Activated T-cell treated with anti-CD3 and anti-CD28 coated beads for 1 hour (primary cell): ENCODE measurements around the gene SERPINA3.

Experiments used
- DNase-seq: peaks from one replicate; pipeline ENCODE4 v3.0.0-alpha.2; 2020; ENCODE audit warnings: low read depth

Gene SERPINA3

DNA sequence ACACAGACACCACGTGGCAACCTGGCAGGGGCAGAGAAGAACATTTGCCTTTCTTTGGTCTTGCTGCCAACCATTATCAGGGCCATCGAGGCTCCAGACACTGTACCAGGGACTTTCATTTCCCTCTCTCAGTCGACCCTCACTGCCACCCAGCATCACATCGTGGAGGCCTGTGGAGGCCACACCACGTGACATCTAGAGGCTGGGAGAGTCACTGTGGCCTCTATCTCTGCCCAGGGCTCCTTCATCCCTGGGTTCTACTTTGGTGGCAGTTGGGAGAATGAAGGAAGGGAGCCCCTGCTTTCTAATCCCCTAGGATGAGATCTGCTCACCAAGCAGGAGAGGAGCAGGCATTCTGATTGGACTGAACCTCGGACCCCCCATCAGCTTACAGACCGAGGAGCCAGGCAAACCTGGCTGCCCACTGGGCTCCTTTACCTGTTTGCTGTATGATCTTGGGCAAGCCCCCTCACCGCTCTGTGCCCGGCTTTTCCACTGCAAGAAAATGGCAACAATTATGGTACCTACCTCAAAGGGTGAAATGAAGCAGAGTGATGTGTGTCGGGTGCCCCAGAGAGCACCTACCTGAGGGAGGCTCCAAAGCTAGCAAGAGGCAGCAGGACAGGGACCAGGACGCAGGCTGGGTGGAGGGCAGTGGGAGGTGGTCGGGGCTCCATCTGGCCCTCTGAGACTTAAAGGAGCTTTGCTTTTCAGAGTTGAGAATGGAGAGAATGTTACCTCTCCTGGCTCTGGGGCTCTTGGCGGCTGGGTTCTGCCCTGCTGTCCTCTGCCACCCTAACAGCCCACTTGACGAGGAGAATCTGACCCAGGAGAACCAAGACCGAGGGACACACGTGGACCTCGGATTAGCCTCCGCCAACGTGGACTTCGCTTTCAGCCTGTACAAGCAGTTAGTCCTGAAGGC is 1.8 kb downstream of the SERPINA3 start:
- no peak for DNase-seq

DNA sequence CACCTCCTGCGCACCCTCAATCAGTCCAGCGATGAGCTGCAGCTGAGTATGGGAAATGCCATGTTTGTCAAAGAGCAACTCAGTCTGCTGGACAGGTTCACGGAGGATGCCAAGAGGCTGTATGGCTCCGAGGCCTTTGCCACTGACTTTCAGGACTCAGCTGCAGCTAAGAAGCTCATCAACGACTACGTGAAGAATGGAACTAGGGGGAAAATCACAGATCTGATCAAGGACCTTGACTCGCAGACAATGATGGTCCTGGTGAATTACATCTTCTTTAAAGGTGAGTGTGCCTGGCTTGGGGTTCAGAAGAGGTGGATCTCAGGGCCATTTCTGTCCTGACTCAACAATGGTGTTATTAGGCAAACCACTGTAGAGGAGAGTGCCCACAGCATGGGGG is 2.6 kb downstream of the SERPINA3 start:
- no peak for DNase-seq

DNA sequence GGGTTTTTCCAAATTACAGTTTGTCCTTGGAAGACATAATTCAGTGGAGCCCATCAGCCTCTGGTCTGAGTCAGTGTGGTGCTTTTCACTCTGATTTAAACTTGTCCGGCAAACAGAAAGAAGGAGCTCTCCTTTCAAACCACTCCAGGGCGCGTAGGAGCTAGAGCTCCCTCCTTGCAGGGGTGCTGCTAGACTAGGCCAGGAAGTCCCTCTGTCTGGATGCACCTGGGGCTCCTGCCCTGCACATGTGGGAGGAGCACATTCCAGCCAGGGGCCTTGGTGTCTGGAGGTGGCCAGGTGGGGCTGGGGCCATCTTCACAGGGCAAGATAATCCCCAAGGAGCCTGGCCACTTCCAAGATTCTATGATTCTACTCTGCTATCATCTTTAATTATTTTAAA is 3.1 kb downstream of the SERPINA3 start:
- DNase-seq: no peak

DNA sequence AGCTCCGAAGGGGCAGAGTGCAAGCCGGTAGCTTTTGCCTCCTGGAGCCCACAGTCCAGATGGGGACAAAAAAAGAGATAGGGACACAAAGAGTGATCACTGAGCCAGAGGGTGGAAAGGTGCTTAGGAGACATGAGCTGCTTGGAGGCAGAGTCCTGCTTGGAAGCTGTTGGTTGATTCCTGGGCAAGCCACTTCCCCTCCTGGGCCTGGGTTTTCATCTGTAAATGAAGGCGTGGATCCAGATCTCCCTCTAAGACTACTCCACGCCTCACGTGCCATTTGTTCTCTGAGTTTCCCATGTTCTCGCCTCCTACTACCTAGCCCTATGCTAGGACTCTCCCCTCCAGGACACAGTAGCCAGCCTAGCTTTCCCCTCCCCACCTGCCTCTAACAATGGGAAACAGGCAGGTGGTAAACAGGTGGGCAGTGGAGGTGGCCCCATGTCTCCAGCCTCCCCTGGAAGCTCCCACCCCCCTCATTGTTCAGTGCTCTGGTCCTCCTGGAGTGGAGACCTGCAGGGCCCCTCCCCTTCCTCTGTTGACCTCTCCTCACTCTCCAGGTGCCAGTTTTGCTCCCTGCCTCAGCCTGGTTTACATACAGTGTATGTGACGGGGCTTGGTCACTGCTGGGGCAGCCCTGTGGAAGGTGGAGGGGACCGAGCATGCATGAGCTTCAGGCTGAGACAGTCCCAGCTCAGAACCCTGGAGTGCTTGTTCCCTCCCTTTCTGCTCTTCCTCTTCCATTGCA is 3.8 kb downstream of the SERPINA3 start:
- DNase-seq: no peak

DNA sequence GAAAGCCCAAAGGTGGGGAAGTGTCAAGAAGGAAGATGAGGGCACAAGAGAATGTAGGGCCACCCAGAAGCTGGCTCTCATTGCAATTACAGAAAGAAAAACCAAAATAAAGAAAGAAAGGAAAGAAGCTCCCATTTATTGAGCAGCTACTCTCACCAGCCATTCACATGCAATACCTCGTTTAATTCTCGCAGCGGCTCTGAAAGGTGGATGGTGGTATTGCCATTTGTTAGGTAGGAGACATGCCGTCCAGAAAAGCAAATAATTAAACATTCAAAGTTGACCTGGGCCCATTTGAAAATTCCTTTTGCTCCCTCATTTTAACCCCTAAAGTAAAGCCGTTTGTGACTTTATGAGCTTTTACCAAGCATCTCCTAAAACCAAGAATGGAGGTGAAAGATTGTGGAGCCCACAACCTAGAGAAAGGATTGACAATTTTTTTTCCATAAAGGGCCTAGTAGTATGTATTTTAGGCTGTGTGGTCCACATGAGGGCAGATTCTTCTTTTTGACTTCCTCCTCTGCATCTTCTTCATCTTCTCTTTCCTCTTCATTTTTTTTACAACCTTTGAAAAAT is 5.3 kb downstream of the SERPINA3 start:
- no peak for DNase-seq

DNA sequence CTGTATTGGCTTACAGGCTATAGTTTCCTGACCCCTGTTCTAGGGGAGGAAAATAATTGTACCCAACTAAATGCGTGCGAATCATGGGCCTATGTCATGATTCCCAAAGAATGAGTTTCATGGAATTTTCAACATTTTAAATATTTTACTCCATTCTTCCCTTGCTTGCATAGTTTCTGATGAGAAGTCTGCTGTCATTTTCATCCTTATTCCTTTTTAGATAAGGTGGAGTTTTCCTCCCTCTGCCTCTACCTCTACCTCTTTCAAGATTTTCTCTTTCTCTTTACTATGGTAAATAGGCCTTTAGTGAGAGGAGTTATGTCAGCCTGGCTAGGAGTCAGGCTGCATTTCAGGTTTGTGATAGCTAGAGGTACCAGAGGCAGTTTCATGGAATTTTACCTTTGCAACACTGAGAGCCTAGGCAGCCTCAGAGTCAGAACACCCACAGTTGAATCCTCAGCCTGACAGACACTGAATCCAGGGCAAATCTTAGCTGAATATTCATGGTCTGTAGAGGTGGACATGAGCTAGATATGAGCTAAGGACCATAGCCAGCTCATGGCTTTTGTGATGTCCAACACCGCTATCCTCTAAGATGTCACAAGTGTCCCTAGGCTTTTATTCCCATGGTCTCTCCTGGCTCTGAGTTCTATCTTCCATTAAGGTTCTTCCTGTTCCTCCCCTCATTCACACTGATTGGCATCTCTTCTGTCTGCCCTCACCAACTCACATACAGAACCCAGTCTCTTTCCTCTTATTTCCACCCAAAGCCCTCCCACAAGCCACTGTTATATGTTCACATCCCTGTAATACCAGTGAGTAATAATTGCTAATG is 6.0 kb downstream of the SERPINA3 start:
- DNase-seq: no peak

DNA sequence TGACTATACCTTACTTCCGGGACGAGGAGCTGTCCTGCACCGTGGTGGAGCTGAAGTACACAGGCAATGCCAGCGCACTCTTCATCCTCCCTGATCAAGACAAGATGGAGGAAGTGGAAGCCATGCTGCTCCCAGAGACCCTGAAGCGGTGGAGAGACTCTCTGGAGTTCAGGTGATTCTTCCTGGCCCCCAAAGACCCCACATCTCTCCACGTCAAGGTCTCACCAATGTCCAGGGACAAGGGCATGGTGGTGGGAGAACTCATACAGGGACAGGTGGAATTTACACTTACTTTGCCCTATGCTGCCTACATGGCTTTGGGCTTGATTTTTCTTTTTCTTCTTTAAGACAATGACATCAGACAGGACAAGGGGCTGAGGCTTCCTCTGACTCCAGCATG is 7.1 kb downstream of the SERPINA3 start:
- no peak for DNase-seq

DNA sequence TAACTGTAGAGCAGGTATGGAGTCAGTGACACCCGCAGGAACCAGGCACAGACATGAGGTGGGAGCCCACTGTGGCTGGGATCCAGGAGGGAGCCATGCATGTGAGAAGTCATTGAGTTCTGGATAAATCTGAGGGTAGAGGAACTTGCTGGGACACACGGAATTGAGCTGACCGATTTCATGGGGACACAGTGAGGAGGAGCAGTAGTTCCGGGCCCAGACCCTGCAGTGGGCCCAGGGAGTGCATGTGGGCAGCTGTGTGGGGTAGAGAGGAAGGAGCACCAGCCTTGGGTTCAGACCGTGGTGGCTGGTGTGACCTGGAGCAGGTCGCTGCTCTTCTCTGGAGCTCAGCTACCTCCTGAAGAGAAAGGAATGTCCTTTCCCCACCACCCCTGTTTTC is 8.4 kb downstream of the SERPINA3 start:
- DNase-seq: no peak

DNA sequence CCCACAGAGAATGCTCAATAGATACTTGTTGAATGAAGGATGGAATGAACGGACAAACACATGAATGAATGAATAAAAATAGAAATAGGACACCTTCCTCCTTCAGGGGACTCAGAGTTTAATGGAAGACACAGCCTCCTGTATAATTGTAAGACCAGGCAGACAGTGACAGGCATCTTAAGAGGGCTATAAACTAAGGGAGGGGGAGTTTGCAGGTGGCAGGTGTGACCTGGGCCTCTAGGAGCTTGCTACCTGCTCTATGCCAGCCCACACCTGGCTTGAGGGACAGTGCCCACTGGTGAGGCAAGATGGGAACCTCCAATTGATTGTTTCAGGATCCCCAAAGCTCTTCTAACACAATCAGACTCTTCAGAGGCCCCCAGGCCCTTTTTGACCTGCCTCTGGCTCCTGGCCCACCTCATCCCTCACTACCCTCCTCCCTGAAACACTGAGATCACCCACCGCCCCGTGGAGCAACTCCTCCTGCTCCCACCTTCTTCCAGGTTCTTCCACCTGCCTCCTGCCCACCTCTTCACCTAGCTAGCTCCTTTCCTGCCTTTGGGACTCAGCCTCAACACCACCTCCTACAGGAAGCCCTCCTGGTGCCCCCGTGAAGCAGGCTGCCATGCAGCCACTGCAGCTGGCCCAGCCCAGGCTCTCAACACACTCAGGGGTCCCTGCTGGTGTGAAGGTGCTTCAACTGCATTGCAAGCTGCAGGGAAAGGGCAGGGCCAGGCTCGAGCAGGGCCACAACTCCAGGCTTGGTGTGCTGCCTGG is 9.4 kb downstream of the SERPINA3 start:
- no peak for DNase-seq

DNA sequence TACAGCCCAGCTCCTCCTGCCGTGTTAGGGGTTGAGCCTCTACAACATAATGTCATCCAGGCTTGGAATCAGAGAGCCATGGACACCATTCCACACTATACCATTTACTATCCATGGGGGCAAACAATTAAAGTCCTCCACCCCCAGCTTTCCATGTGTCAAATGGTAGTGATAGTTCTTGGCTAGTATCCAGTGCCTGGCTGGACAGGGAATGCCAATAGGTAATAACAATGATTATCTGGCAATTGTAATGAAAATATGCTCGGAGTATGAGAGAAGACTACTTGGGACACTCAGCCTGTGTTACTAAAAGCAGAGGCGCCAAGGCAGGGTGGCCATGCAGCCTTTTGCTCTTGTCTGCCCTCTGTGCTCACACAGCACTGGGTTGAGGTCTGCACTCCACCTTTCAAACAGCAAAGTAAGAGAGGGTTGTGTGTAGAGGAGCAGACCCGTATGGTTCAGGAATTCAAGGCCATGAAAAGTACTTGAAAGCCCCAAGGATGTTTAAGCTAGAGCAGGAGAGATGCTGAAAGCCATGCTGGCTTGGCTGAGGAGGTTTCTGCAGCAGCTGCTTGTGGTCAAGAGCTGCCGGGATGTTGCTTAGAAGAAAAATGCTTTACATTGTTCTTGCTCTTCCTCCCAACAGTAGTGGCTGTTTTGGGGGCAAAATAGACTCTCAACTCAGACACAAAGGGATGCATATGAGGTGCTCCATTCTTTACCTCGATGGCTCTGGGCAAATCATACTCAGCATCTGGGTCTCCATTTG is 10.6 kb downstream of the SERPINA3 start:
- DNase-seq: no peak

DNA sequence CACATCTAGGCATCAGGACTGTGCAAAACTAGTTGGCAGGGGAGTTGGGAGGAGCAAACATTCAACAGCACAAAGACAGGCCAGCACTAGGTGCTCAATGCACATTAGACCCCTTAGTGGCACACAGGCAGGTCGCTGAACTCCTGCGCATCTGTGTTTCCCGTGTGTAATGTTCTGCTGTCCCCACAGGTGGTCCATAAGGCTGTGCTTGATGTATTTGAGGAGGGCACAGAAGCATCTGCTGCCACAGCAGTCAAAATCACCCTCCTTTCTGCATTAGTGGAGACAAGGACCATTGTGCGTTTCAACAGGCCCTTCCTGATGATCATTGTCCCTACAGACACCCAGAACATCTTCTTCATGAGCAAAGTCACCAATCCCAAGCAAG is 11.2 kb downstream of the SERPINA3 start:
- DNase-seq: no peak

DNA sequence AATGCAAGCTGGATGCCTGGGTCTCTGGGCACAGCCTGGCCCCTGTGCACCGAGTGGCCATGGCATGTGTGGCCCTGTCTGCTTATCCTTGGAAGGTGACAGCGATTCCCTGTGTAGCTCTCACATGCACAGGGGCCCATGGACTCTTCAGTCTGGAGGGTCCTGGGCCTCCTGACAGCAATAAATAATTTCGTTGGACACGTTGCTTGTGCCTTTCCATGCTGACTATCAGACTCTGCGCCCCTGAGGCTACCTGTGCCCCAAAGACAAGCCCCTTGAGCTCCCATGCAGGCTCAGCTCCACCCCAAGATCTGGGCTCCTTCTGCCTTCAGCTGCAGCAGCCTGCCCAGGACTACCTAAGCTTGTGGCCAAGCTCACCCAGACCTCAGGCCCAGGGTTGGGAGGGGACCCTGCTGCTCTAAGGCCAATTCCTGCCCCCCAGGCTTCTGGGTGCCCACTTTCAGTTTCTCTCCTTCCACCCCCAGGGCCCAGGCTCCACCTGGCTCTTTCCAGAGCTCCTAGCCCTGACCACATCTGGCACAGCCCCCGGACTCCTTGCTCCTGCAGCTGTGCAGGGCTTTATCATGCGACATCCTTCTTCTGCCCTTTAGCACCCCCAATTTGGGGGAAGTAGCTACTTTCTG is 11.8 kb downstream of the SERPINA3 start:
- no peak for DNase-seq

DNA sequence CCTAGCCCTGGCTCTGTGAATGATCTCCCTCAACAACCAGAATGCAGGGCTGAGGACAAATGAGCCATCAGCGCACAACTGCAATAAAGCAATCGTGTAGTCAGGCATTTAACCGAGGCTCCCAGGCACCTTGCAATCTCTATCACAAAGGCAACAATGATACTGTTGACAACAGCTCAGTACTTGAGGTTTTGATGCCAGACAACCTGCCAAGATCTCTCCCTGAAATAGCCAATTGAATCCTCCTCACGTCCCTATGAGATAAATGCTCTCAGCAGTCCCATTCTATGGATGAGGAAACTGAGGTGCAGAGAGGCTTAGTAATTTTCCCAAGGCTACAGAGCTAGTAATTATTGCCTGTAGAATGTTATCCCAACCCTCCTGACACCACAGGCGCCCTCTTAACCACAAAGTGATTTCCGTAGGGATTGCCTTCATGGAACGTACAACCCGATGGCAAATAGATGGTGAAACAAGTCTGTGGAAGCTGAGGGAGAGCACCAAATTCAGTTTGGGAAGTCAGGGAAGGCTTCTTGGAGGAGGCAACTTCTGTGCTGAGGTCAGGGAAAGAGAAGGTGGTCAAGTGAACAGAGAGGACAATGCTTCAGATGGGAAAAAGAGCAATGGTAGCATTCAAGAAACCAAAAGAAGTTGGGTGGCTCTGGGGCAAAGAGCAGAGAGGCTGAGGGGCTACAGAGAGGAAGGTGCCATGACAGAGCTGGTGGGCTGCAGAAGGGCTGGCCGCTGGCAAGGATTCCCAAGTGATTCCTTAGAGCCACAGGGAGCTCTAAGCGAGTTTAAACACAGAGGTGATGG is 12.6 kb downstream of the SERPINA3 start:
- DNase-seq: no peak

DNA sequence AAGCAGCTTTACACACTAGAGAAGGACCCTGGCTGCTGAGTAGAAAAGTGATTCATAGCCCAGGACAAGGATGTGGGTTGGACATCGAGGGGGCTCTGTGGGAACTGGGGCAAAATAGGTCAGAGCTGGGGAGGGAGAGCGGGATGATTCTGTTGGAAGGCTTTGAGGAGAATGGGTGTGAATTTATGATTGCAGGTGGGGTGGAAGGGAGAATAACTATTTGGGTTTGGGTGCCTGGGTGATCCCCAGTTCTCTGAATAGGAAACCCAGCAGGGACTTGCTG is 13.1 kb downstream of the SERPINA3 start:
- DNase-seq: no peak

DNA sequence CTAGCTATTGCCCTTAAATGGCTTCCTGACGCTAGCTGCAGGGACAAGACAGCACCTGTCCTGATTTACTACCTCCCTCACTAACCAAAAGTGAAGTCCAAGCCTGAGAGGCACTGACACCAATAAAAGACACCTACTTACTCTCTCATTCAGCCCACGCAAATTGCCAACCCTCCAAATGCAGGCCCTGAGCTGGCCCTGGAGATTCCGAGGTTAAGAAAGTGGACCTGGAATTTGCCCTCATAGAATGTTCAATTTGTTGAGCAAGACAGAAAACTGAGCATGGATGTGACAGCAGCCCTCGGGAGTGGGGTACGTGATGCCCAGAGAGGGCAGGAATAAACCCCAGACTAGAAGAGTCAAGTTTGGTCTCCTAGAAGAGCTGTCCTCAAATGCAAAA is 16.4 kb downstream of the SERPINA3 start:
- DNase-seq: no peak

DNA sequence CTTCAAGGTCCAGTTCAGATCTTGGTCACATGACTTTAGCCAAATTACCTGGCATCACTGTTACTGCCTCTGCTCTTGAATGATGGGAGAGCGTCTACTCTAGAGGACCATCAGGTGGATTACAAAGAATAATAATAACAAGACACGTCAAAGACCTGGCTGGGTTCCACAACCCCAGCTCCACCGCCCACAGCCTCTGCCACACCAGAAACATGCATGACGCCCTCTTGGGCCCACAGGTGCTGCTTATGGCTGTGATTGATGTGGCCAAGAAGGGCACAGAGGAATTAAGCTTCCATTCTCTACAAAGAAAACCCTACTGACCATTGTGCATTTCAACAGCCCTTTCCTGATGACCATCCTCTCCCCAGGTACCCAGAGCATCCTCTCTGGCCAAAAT is 18.2 kb downstream of the SERPINA3 start:
- no peak for DNase-seq

DNA sequence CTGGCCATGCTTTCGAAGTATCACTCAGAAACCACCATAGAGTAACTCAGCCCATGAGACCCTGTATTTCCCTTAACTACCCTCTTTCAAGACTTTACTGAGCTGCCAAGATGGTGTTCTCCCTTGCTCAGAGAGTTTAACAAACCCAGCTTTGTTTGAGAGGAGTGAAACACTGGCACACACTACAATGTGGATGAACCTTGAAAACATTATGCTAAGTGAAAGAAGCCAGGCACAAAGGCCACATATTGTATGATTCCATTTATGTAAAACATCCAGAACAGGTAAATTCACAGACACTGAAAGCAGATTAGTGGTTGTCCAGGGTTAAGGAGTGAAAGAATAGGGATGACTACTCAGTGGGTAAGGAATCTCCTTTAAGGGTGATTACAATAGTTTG is 18.9 kb downstream of the SERPINA3 start:
- no peak for DNase-seq

DNA sequence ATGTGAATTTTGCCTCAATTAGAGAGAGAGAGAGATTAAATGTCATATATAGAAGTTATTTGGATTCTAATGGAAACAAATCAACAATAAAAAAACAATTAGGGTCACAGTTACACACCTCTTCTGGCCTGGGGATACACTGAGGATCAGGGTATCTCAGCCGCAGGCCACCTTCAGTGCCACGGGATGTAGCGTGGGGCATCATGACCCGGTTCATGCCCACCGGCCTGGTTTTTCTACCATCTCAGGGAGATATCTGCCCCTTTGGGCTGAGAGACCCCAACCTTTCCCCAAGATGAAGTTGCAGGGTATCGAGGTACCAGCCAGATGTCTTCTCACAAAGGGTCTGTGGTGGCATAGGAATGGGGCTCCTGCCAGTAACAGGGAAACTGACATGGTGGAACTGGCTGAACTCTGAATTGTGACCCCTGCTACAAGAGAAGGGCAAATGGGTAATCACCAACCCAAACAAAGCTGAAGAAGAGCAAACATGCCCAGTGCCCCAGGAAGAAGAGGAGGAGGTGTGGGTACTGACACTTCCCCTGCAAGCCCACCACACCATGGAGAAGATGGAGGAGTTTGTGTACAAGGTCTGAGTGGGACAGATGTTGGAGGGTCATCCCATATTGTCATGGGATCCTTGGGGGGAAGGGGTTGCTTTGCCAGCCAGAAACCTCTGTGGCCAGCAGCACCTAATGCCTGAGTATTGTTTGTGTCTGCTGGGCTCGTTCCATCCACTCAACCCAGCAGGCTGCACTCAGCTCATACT is 19.5 kb downstream of the SERPINA3 start:
- no peak for DNase-seq

DNA sequence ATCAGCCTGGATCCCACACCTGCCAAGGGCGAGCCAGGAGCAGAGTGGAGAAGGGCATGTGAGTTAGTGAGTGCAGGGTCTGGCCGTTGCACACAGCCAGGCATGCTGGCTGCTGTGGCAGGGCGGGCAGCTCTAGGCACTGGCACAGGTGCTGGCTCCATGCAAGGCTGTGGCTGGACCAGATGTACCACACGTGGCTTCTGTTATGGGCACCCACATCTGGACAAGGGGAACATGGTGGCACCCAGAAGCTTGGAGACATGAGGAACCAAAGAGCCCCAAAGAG is 20.1 kb downstream of the SERPINA3 start:
- no peak for DNase-seq
